K562 (cell line): ENCODE measurements around the gene ST3GAL3.

Source experiments
- CREB3 ChIP-seq: fragments of 450-650 bp; conservative IDR thresholded peaks from 2 replicates; pipeline ENCODE4 v1.6.1; 2016; ENCODE audit warnings: missing genetic modification characterization, low read depth, mild to moderate bottlenecking, missing compliant biosample characterization, moderate library complexity
- EZH2 ChIP-seq: IDR thresholded peaks from 2 replicates; pipeline ENCODE4 v1.6.1; 2012; ENCODE audit warnings: low read depth, mild to moderate bottlenecking, inconsistent platforms, low read length, borderline replicate concordance
- IFI16 ChIP-seq: fragments of 250-450 bp; sonication (Bioruptor Pico); IDR thresholded peaks from 2 replicates; pipeline ENCODE4 v2.1.2; 2022; ENCODE audit warnings: mild to moderate bottlenecking, inconsistent platforms
- JUND ChIP-seq, 2 experiments: IDR thresholded peaks; 2 replicates in 1 of 2; 3 replicates in 1 of 2; pipeline ENCODE4 v1.6.1; 2011; ENCODE audit warnings: borderline replicate concordance in 2 of 2, low read depth in 2 of 2, low read length in 2 of 2, improper control_type of control experiment in 1 of 2, missing biosample characterization in 1 of 2, missing genetic modification characterization in 1 of 2, missing genetic modification reagents in 1 of 2

GRCh38 chr1:43933386-43934100 lies 226.2 kb downstream of the ST3GAL3 start, which contains the start of gene ARTN:
- TF ChIP-seq EZH2 (no peak), CREB3 (tag) (no peak), JUND (IDR thresholded peaks at IDR 0.05; ENCODE audit: borderline replicate concordance, low read depth, low read length) (no peak), JUND (tag; IDR thresholded peaks at IDR 0.05; ENCODE audit: borderline replicate concordance, low read depth, low read length) (no peak), IFI16 (CRISPR knock-in tag) (no peak)
